Measurements from ENCODE around the gene SLC25A48. TPM values are rescaled to one million over a fixed set of nuclear protein-coding genes. Genes with fewer than 3 reads are reported as not detected.

SLC25A48 gene
- total and polyA plus RNA-seq, 2 of the 4 experiments (the other 2 are of a cell fraction) = not detected

GRCh38 chr5:135937245-135937911 lies 102.9 kb downstream of the SLC25A48 start:
- TF ChIP-seq MAFK (IDR thresholded peaks at IDR 0.05; ENCODE audit: low read depth, low read length) (peak; percentile 99), RAD21 (IDR thresholded peaks at IDR 0.05; ENCODE audit: low read length) (no peak), MXI1 (IDR thresholded peaks at IDR 0.05; ENCODE audit: borderline replicate concordance, low read depth, low read length) (no peak), FOS (IDR thresholded peaks at IDR 0.05; ENCODE audit: low read depth, low read length) (no peak)
- TF ChIP-seq, protein P1, sequence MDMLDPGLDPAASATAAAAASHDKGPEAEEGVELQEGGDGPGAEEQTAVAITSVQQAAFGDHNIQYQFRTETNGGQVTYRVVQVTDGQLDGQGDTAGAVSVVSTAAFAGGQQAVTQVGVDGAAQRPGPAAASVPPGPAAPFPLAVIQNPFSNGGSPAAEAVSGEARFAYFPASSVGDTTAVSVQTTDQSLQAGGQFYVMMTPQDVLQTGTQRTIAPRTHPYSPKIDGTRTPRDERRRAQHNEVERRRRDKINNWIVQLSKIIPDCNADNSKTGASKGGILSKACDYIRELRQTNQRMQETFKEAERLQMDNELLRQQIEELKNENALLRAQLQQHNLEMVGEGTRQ (IDR thresholded peaks at IDR 0.05; ENCODE audit: low read depth, low read length) = no peak
- DNase-seq (no peak), ATAC-seq (ENCODE audit: low read depth) (no peak)
- H3K9me3 ChIP-seq (ENCODE audit: control insufficient read depth, insufficient read depth, low read length) = no peaks in the 10 kb centered on the region
- H4K5ac ChIP-seq (ENCODE audit: low read depth, low read length) = no peak overlapping the region
- no peak overlapping the region for H2AK5ac ChIP-seq (ENCODE audit: low read depth, low read length)
- no peaks in the 10 kb centered on the region for H3K36me3 ChIP-seq (ENCODE audit: control insufficient read depth, insufficient read depth, low read length)
- H3K56ac ChIP-seq (ENCODE audit: extremely low read depth, insufficient read depth, low read length) = no peak overlapping the region
- H2BK120ac ChIP-seq (ENCODE audit: low read depth, low read length) = no peak overlapping the region
- no peak overlapping the region for H4K91ac ChIP-seq (ENCODE audit: insufficient read depth, low read depth, low read length)
- H3K4me1 ChIP-seq (ENCODE audit: control insufficient read depth, insufficient read depth, low read length) = no peaks in the 10 kb centered on the region
- H3K4ac ChIP-seq (ENCODE audit: low read depth, low read length) = no peak overlapping the region
- ChIA-PET CTCF (interaction anchor here (0.7 kb wide), 1 partner anchor 14 kb away, joined by 3 read pairs; no protein-coding TSS in a partner anchor), POLR2A (ENCODE audit: unreplicated experiment) (interaction anchor here (1.2 kb wide), 1 partner anchor 94 kb away, joined by 3 read pairs; no protein-coding TSS in a partner anchor)
- H2AFZ ChIP-seq (replicated peaks; ENCODE audit: low read length, poor library complexity) = no peak overlapping the region
- no peak overlapping the region for H3K23ac ChIP-seq (ENCODE audit: low read depth, low read length)
- no CpG with 5 or more reads among the region's 5 CpGs for WGBS, 2 experiments (ENCODE audit: extremely low coverage in 2 of 2, insufficient read length in 1 of 2)
- no peak overlapping the region for H3K9ac ChIP-seq (ENCODE audit: low read depth, low read length)
- no peaks in the 10 kb centered on the region for H3K79me1 ChIP-seq (ENCODE audit: low read depth in 1 of 2, low read length in 2 of 2)
- H4K20me1 ChIP-seq (ENCODE audit: insufficient read depth, low read length) = no peaks in the 10 kb centered on the region
- no peak overlapping the region for H3K4me2 ChIP-seq (ENCODE audit: low read depth, low read length)
- no peak overlapping the region for H2AK9ac ChIP-seq (replicated peaks; ENCODE audit: low read depth, low read length, poor library complexity)
- peaks cover 19% of the 10 kb centered on the region for H3K27me3 ChIP-seq (ENCODE audit: control insufficient read depth, insufficient read depth, low read length)
- H3K18ac ChIP-seq (ENCODE audit: low read depth, low read length) = no peak overlapping the region
- no peak overlapping the region for H3K27ac ChIP-seq (ENCODE audit: insufficient read depth, low read length)
- H3K9me1 ChIP-seq (ENCODE audit: insufficient read depth, low read length) = no peaks in the 10 kb centered on the region
- dilution Hi-C loops (cut with HindIII; ENCODE audit: low sequenced_read_pairs, unreplicated experiment) = no loop called here
- no peak overlapping the region for H3K4me3 ChIP-seq (ENCODE audit: insufficient read depth, low read depth, low read length)
- no peak overlapping the region for H4K8ac ChIP-seq (ENCODE audit: low read depth in 2 of 2, low read length in 2 of 2)
- H2BK15ac ChIP-seq (ENCODE audit: low read depth, low read length) = no peak overlapping the region
- in situ Hi-C loops (cut with MboI; ENCODE audit: low sequenced_read_pairs) = no loop called here
- no peak overlapping the region for H3K14ac ChIP-seq (replicated peaks; ENCODE audit: low read depth, low read length)
- intact Hi-C loops (cut with micrococcal nuclease) = no loop called here
- H2BK20ac ChIP-seq (ENCODE audit: low read depth, low read length) = no peak overlapping the region
- no TSS peak for BruUV-seq (replicated peaks)
- no peak overlapping the region for H2BK5ac ChIP-seq (ENCODE audit: low read depth, low read length, poor library complexity, severe bottlenecking)

Small RNA genes lying within 50 kb of the gene (microRNA-seq; reads per million reads assigned to microRNA genes)
- gene MIR5692C1 (ENCODE audit: insufficient read depth in 1 of 2, insufficient read length in 1 of 2, unreplicated experiment in 1 of 2) = 0 reads per million in 2 experiments

Small RNA genes lying within 50 kb of the gene (small RNA-seq; reads per million reads assigned to genes)
- gene MIR5692C1 = 0 reads per million in 5 experiments

Other genes with a start within 250 kb of the SLC25A48 start
- not detected in 2 replicates for gene IL9, start 61.2 kb downstream of the SLC25A48 start, total RNA-seq (2012; rRNA removed)
- not detected in 2 replicates for gene IL9, start 61.2 kb downstream of the SLC25A48 start, polyA plus RNA-seq (2012; rRNA removed)
- gene LECT2, start 120.3 kb downstream of the SLC25A48 start, total RNA-seq (2012; rRNA removed) = not detected in 2 replicates
- not detected in 2 replicates for gene LECT2, start 120.3 kb downstream of the SLC25A48 start, polyA plus RNA-seq (2012; rRNA removed)
- 483 and 618 TPM in 2 replicates for gene TGFBI, start 194.3 kb downstream of the SLC25A48 start, total RNA-seq (2012; rRNA removed)
- 1,362 and 1,551 TPM in 2 replicates for gene TGFBI, start 194.3 kb downstream of the SLC25A48 start, polyA plus RNA-seq (2012; rRNA removed)